Mesothelial cell of epicardium (in vitro differentiated cells): ENCODE data around the gene TCP11L1. TPM values are rescaled to one million over a fixed set of nuclear protein-coding genes. Genes with fewer than 3 reads are reported as not detected.
"Not testable (repeated sequence)": the region's sequence is repeated elsewhere in the genome, so short reads cannot be mapped to it uniquely, and the experiment has no call there.

Source experiments
- DNase-seq, 2 experiments: peaks; one replicate each; pipeline ENCODE4 v3.0.0; 2021; ENCODE audit warnings: low spot score in 2 of 2; ENCODE audit not compliant: unreplicated experiment in 2 of 2
- H3K27ac Mint-ChIP-seq: 2 replicates; pipeline ENCODE4 v1.8.0; 2021; ENCODE audit warnings: mixed read lengths
- H3K27me3 Mint-ChIP-seq: 2 replicates; pipeline ENCODE4 v1.8.0; 2021; ENCODE audit warnings: low read depth, mixed read lengths
- H3K36me3 Mint-ChIP-seq: 2 replicates; pipeline ENCODE4 v1.8.0; 2021; ENCODE audit warnings: mixed read lengths
- H3K4me1 Mint-ChIP-seq: 2 replicates; pipeline ENCODE4 v1.8.0; 2021; ENCODE audit warnings: mixed read lengths
- H3K4me3 Mint-ChIP-seq: 2 replicates; pipeline ENCODE4 v1.8.0; 2021; ENCODE audit warnings: mild to moderate bottlenecking, moderate library complexity, mixed read lengths
- H3K9me3 Mint-ChIP-seq: 2 replicates; pipeline ENCODE4 v1.8.0; 2021; ENCODE audit warnings: mixed read lengths
- total RNA-seq: library from RNA; stranded (reverse); gene quantifications from 3 replicates; pipeline ENCODE4 v1.2.1, GENCODE V29; 2021
- TF ChIP-seq, protein P1 (sequence below): fragments of 200-600 bp; sonication (generic); IDR thresholded peaks from one replicate; pipeline ENCODE4 v1.5.0; 2021; ENCODE audit warnings: antibody characterized with exemption; ENCODE audit not compliant: unreplicated experiment

The TCP11L1 gene
- total RNA-seq, 1 donor from 2014 or later = 20.3 TPM

DNA sequence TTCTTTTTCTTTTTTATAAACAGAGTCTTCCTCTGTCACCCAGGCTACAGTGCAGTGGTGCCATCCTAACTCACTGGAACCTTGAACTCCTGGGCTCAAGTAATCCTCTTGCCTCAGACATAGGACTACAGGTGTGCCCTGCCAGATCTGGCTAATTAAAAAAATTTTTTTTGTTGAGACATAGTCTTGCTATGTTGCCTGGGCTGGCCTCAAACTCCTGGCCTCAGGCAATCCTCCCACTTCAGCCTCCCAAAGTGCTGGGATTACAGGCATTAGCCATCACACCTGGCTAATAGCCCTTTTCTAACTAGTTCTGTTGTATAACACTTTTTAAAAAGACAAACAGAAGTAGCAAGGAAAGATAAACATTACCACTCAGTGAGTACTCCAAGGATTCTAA is 64.5 kb downstream of the TCP11L1 start:
- no peaks in the 10 kb centered on the region for H3K4me1 Mint-ChIP-seq
- H3K27ac Mint-ChIP-seq = no peak overlapping the region
- no peak overlapping the region for H3K4me3 Mint-ChIP-seq
- H3K36me3 Mint-ChIP-seq = peaks cover 45% of the 10 kb centered on the region
- H3K27me3 Mint-ChIP-seq = no peaks in the 10 kb centered on the region
- TF ChIP-seq, protein P1, sequence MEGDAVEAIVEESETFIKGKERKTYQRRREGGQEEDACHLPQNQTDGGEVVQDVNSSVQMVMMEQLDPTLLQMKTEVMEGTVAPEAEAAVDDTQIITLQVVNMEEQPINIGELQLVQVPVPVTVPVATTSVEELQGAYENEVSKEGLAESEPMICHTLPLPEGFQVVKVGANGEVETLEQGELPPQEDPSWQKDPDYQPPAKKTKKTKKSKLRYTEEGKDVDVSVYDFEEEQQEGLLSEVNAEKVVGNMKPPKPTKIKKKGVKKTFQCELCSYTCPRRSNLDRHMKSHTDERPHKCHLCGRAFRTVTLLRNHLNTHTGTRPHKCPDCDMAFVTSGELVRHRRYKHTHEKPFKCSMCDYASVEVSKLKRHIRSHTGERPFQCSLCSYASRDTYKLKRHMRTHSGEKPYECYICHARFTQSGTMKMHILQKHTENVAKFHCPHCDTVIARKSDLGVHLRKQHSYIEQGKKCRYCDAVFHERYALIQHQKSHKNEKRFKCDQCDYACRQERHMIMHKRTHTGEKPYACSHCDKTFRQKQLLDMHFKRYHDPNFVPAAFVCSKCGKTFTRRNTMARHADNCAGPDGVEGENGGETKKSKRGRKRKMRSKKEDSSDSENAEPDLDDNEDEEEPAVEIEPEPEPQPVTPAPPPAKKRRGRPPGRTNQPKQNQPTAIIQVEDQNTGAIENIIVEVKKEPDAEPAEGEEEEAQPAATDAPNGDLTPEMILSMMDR = no peak
- no peak for DNase-seq
- H3K9me3 Mint-ChIP-seq = peaks cover 3% of the 10 kb centered on the region

DNA sequence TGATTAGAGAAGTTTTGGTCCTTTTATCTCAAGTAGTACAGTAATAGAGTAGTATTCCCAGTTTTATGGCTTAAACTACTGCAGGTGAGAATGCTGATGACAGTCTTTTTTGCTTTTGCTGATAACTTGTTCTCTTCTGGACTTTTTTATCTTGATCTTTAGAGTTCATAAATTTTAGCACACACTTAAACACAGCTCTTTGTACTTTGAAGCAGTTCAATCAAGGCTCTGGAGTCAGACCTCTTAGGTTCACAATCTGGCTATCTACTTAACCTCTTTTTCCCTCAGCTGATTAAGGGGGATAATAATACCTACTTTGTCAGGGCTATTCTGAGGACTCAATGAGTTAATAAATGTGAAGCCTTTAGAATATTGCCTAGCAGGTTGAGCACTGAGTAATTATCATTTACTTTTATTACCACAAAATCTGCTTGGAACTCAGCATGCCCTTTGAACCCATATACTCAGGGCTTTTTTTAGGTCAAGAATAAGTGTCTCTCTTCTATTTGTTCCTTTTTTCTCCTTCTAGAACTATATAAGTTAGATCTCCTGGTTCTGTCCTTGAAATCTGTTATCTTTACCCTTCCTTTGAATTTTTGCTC is 70.0 kb downstream of the TCP11L1 start:
- Mint-ChIP-seq H3K36me3 (peaks cover 21% of the 10 kb centered on the region), H3K4me1 (peaks cover 4% of the 10 kb centered on the region), H3K4me3 (no peak overlapping the region), H3K9me3 (peaks cover 3% of the 10 kb centered on the region), H3K27ac (no peak overlapping the region), H3K27me3 (no peaks in the 10 kb centered on the region)
- DNase-seq = no peak
- TF ChIP-seq, protein P1 = no peak

DNA sequence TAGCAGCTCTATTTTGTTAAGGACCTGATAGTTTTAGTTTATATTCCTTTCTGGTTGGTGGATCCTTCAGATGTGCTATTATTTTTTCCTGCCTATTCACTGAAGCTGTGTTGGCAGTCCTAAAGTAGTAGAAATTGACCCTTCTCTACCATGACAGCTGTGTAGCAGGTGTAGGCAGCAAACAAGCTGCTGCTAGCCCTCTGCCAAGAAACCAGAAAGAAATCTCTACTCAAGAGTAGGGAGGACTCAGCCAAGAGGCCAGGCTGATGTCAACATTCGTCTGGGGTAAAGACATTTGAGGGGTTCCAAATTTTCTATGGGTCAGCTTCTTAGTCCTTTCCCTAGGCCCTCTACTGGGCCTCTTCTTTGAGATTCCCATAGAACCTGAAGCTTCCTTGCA is 70.7 kb downstream of the TCP11L1 start:
- Mint-ChIP-seq H3K36me3 (peaks cover 17% of the 10 kb centered on the region), H3K4me3 (no peak overlapping the region), H3K4me1 (peaks cover 4% of the 10 kb centered on the region), H3K27me3 (no peaks in the 10 kb centered on the region), H3K27ac (no peak overlapping the region), H3K9me3 (peaks cover 3% of the 10 kb centered on the region)
- no peak for DNase-seq
- TF ChIP-seq, protein P1 = no peak

DNA sequence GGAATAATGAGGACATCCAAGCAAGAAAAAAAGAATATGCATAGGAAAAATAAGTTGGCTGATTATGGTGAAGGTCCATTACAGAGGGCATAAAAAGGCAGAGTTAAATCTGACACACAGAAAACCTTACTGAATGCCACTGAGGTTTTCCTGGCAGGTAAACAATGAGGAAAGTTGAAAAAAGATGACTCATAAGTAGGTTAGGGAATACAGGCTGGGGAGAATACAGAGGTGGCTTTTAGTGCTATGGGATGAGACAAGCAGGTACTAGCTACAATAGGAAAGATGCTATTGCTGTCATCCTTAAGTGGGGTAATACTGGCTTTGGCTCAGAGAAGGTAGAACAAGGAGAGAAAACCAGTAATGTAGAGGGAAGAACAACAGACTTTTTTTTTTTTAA is 77.2 kb downstream of the TCP11L1 start:
- no peak for DNase-seq
- Mint-ChIP-seq H3K9me3 (no peaks in the 10 kb centered on the region), H3K27ac (no peak overlapping the region), H3K4me1 (peaks cover 3% of the 10 kb centered on the region), H3K4me3 (no peak overlapping the region), H3K36me3 (peaks cover 3% of the 10 kb centered on the region), H3K27me3 (no peaks in the 10 kb centered on the region)
- TF ChIP-seq, protein P1 = no peak

DNA sequence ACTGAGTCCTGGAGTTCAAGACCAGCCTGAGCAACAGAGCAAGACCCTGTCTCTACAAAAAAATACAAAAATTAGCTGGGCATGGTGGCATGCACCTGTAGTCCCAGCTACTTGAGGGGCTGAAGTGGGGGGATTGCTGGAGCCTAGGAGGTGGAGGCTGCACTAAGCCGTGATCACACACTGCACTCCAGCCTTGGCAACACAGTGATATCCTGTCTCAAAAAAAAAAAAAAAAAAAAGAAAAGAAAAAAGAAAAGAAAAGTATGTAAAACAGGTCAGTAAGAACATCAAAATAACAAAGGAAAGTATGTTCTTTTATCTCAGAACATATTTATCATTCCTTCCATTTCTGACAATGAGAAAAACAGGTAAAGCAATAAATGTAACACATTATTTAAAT is 83.3 kb downstream of the TCP11L1 start:
- H3K27me3 Mint-ChIP-seq, H3K27ac Mint-ChIP-seq, H3K4me3 Mint-ChIP-seq, DNase-seq, H3K9me3 Mint-ChIP-seq: not testable (repeated sequence)
- H3K4me1 Mint-ChIP-seq = peaks cover 16% of the 10 kb centered on the region
- peaks cover 10% of the 10 kb centered on the region for H3K36me3 Mint-ChIP-seq

Other genes starting within 250 kb of the TCP11L1 start
- gene CCDC73, start 244.9 kb upstream of the TCP11L1 start, total RNA-seq = 0.27 to 0.68 TPM (median 0.44 TPM) in 3 replicates
- gene PRRG4, start 209.6 kb upstream of the TCP11L1 start, total RNA-seq = 4.3 to 4.7 TPM (median 4.5 TPM) in 3 replicates
- 62.6 to 64.9 TPM (median 63.0 TPM) in 3 replicates for gene QSER1, start 146.8 kb upstream of the TCP11L1 start, total RNA-seq
- 4.7 to 5.2 TPM (median 5.1 TPM) in 3 replicates for gene DEPDC7, start 23.7 kb upstream of the TCP11L1 start, total RNA-seq
- 48.7 to 52.1 TPM (median 50.3 TPM) in 3 replicates for gene CSTF3, start 121.9 kb downstream of the TCP11L1 start, total RNA-seq
- gene HIPK3, start 217.8 kb downstream of the TCP11L1 start, total RNA-seq = 73.3 to 76.4 TPM (median 74.4 TPM) in 3 replicates